Large intestine (tissue), 12 donors: ENCODE data around the gene ZNF526. TPM values are rescaled to one million over a fixed set of nuclear protein-coding genes. Genes with fewer than 3 reads are reported as not detected.

Experiments
- DNase-seq, 2 donors: peaks; one replicate each; pipeline versions ENCODE4 v3.0.0 to v3.0.0-alpha.2; 2013
- H3K27ac ChIP-seq: one replicate; pipeline ENCODE4 v1.5.1; 2013; ENCODE audit warnings: low read length
- H3K27me3 ChIP-seq: 2 replicates; pipeline ENCODE4 v1.6.1; 2013; ENCODE audit warnings: low read length; ENCODE audit not compliant: control insufficient read depth, insufficient read depth
- H3K36me3 ChIP-seq: 2 replicates; pipeline ENCODE4 v1.6.1; 2013; ENCODE audit warnings: low read length; ENCODE audit not compliant: control insufficient read depth, insufficient read depth
- H3K4me1 ChIP-seq: one replicate; pipeline ENCODE4 v1.6.1; 2013; ENCODE audit warnings: low read length; ENCODE audit not compliant: control insufficient read depth, insufficient read depth
- H3K4me3 ChIP-seq: one replicate; pipeline ENCODE4 v1.5.1; 2013; ENCODE audit warnings: low read length
- H3K9me3 ChIP-seq: one replicate; pipeline ENCODE4 v1.6.1; 2013; ENCODE audit warnings: mild to moderate bottlenecking, low read depth, low read length, moderate library complexity; ENCODE audit not compliant: control insufficient read depth
- WGBS: methylation state at CpG from one replicate; pipeline ENCODE4 v1.1.5; 2013; ENCODE audit warnings: low lambda C conversion rate; ENCODE audit not compliant: insufficient coverage; 5-methylcytosine and 5-hydroxymethylcytosine counted together
- long read RNA-seq, 11 donors: transcript quantifications; one replicate each; lab custom pipeline, GENCODE V29; 2026
- polyA plus RNA-seq: library from polyadenylated mRNA; unstranded; fragments of 120-200 nt; gene quantifications from one replicate; pipeline ENCODE4 v1.2.1, GENCODE V29; 2013

ZNF526 gene
- polyA plus RNA-seq = 9.3 TPM
- long read RNA-seq, donor 1, full-length matches to known transcripts = 2 of 25 reads
- long read RNA-seq, donor 1, partial matches to known transcripts = 11 of 25 reads
- long read RNA-seq, donor 1, other reads (novel, unspliced or antisense) = 12 of 25 reads
- long read RNA-seq, donor 2, full-length matches to known transcripts = 4 of 69 reads
- long read RNA-seq, donor 2, partial matches to known transcripts = 37 of 69 reads
- long read RNA-seq, donor 2, other reads (novel, unspliced or antisense) = 28 of 69 reads
- long read RNA-seq, donor 3, full-length matches to known transcripts = 5 of 80 reads
- long read RNA-seq, donor 3, partial matches to known transcripts = 31 of 80 reads
- long read RNA-seq, donor 3, other reads (novel, unspliced or antisense) = 44 of 80 reads
- long read RNA-seq, donor 4 = 0 reads
- long read RNA-seq, donor 5, full-length matches to known transcripts = 4 of 4 reads
- long read RNA-seq, donor 5, partial matches to known transcripts = 0 of 4 reads
- long read RNA-seq, donor 5, other reads (novel, unspliced or antisense) = 0 of 4 reads
- long read RNA-seq, donor 6, full-length matches to known transcripts = 4 of 52 reads
- long read RNA-seq, donor 6, partial matches to known transcripts = 20 of 52 reads
- long read RNA-seq, donor 6, other reads (novel, unspliced or antisense) = 28 of 52 reads
- long read RNA-seq, donor 7, full-length matches to known transcripts = 1 of 1 reads
- long read RNA-seq, donor 7, partial matches to known transcripts = 0 of 1 reads
- long read RNA-seq, donor 7, other reads (novel, unspliced or antisense) = 0 of 1 reads
- long read RNA-seq, donor 8, full-length matches to known transcripts = 11 of 11 reads
- long read RNA-seq, donor 8, partial matches to known transcripts = 0 of 11 reads
- long read RNA-seq, donor 8, other reads (novel, unspliced or antisense) = 0 of 11 reads
- long read RNA-seq, donor 9, full-length matches to known transcripts = 3 of 3 reads
- long read RNA-seq, donor 9, partial matches to known transcripts = 0 of 3 reads
- long read RNA-seq, donor 9, other reads (novel, unspliced or antisense) = 0 of 3 reads
- long read RNA-seq, donor 10, full-length matches to known transcripts = 5 of 5 reads
- long read RNA-seq, donor 10, partial matches to known transcripts = 0 of 5 reads
- long read RNA-seq, donor 10, other reads (novel, unspliced or antisense) = 0 of 5 reads
- long read RNA-seq, donor 11, full-length matches to known transcripts = 1 of 15 reads
- long read RNA-seq, donor 11, partial matches to known transcripts = 0 of 15 reads
- long read RNA-seq, donor 11, other reads (novel, unspliced or antisense) = 14 of 15 reads

GRCh38 chr19:42219812-42220750 is at the start of gene ZNF526:
ZNF526 (plus strand) TSS chr19:42220312; CDS start chr19:42224404, 4,092 bp downstream.
- Histone ChIP-seq H3K36me3 (peaks cover 19% of the 10 kb centered on the region), H3K9me3 (no peaks in the 10 kb centered on the region), H3K4me1 (peaks cover 34% of the 10 kb centered on the region), H3K27ac (peak within 1 kb of the TSS; percentile 79), H3K27me3 (no peaks in the 10 kb centered on the region), H3K4me3 (peak within 1 kb of the TSS; percentile 72)
- DNase-seq = peak; percentile 99
- no CpG with 5 or more reads among the region's 53 CpGs for WGBS

GRCh38 chr19:42170715-42171114 is 49.4 kb upstream of the ZNF526 start:
- Histone ChIP-seq H3K9me3 (no peaks in the 10 kb centered on the region), H3K4me3 (no peak overlapping the region), H3K4me1 (no peaks in the 10 kb centered on the region), H3K36me3 (no peaks in the 10 kb centered on the region), H3K27me3 (peaks cover 34% of the 10 kb centered on the region), H3K27ac (no peak overlapping the region)
- WGBS = no CpG with 5 or more reads among the region's 16 CpGs
- DNase-seq = no peak

GRCh38 chr19:42172261-42172660 is 47.9 kb upstream of the ZNF526 start:
- H3K27ac ChIP-seq = no peak overlapping the region
- H3K36me3 ChIP-seq = no peaks in the 10 kb centered on the region
- no peaks in the 10 kb centered on the region for H3K9me3 ChIP-seq
- H3K4me3 ChIP-seq = no peak overlapping the region
- no CpG with 5 or more reads among the region's 7 CpGs for WGBS
- DNase-seq = no peak
- H3K27me3 ChIP-seq = peaks cover 44% of the 10 kb centered on the region
- no peaks in the 10 kb centered on the region for H3K4me1 ChIP-seq

GRCh38 chr19:42173695-42174094 is 46.4 kb upstream of the ZNF526 start:
- H3K36me3 ChIP-seq = no peaks in the 10 kb centered on the region
- H3K4me1 ChIP-seq = no peaks in the 10 kb centered on the region
- H3K27me3 ChIP-seq = peaks cover 57% of the 10 kb centered on the region
- H3K27ac ChIP-seq = no peak overlapping the region
- no peak for DNase-seq
- no peak overlapping the region for H3K4me3 ChIP-seq
- WGBS = no CpG with 5 or more reads among the region's 5 CpGs
- no peaks in the 10 kb centered on the region for H3K9me3 ChIP-seq

GRCh38 chr19:42174188-42174587 is 45.9 kb upstream of the ZNF526 start:
- Histone ChIP-seq H3K4me1 (no peaks in the 10 kb centered on the region), H3K27ac (no peak overlapping the region), H3K27me3 (peaks cover 62% of the 10 kb centered on the region), H3K9me3 (no peaks in the 10 kb centered on the region), H3K4me3 (no peak overlapping the region), H3K36me3 (no peaks in the 10 kb centered on the region)
- no CpG with 5 or more reads among the region's 11 CpGs for WGBS
- no peak for DNase-seq

- no peaks in the 10 kb centered on the region for H3K36me3 ChIP-seq
- no peak for DNase-seq
- H3K9me3 ChIP-seq = no peaks in the 10 kb centered on the region
- no peaks in the 10 kb centered on the region for H3K4me1 ChIP-seq
- 30% methylated on average over 2 of the region's 6 CpGs for WGBS
- peaks cover 67% of the 10 kb centered on the region for H3K27me3 ChIP-seq
- H3K4me3 ChIP-seq = peak overlapping the region; percentile 23
- no peak overlapping the region for H3K27ac ChIP-seq
These were observed 45.0 kb upstream of the ZNF526 start for GRCh38 chr19:42174958-42175734.

GRCh38 chr19:42175952-42176648 is 44.0 kb upstream of the ZNF526 start:
- Histone ChIP-seq H3K27me3 (peaks cover 72% of the 10 kb centered on the region), H3K27ac (peak overlapping the region; percentile 29), H3K9me3 (no peaks in the 10 kb centered on the region), H3K4me3 (peak overlapping the region; percentile 23), H3K4me1 (no peaks in the 10 kb centered on the region), H3K36me3 (no peaks in the 10 kb centered on the region)
- 5% methylated on average over 11 of the region's 34 CpGs for WGBS
- DNase-seq = no peak

GRCh38 chr19:42176649-42176989 is 43.5 kb upstream of the ZNF526 start:
- peaks cover 70% of the 10 kb centered on the region for H3K27me3 ChIP-seq
- DNase-seq = no peak
- H3K4me3 ChIP-seq = peak overlapping the region; percentile 23
- H3K9me3 ChIP-seq = no peaks in the 10 kb centered on the region
- no CpG with 5 or more reads among the region's 31 CpGs for WGBS
- no peaks in the 10 kb centered on the region for H3K4me1 ChIP-seq
- H3K36me3 ChIP-seq = no peaks in the 10 kb centered on the region
- peak overlapping the region; percentile 29 for H3K27ac ChIP-seq
